SHP77 treated with DMSO at 0.1 percent for 48 hours (cell line): ENCODE data around the gene MICAL3.
"Not testable (repeated sequence)": the region's sequence is repeated elsewhere in the genome, so short reads cannot be mapped to it uniquely, and the experiment has no call there.

Experiments
- DNase-seq: peaks from one replicate; lab custom pipeline; 2025; lab: John Stamatoyannopoulos, UW

Gene MICAL3

GRCh38 chr22:17775781-17776465 lies 248.4 kb downstream of the MICAL3 start:
- DNase-seq = no peak

- DNase-seq = no peak
These were observed 249.3 kb downstream of the MICAL3 start for GRCh38 chr22:17774926-17775685.

- DNase-seq = no peak
These were observed 250.0 kb downstream of the MICAL3 start, which contains the start of gene BID for GRCh38 chr22:17774206-17774925. Gene BID (minus strand): TSS chr22:17774469. CDS start chr22:17750116, 24,353 bp downstream.

GRCh38 chr22:17773606-17774205 lies 250.7 kb downstream of the MICAL3 start:
- no peak for DNase-seq

GRCh38 chr22:17772958-17773605 lies 251.3 kb downstream of the MICAL3 start:
- no peak for DNase-seq

GRCh38 chr22:17772249-17772957 lies 252.0 kb downstream of the MICAL3 start:
- DNase-seq = no peak

GRCh38 chr22:17770180-17771077 lies 253.9 kb downstream of the MICAL3 start:
- DNase-seq = no peak

- DNase-seq = no peak
These were observed 254.7 kb downstream of the MICAL3 start for GRCh38 chr22:17769716-17770082.

- no peak for DNase-seq
These were observed 255.2 kb downstream of the MICAL3 start for GRCh38 chr22:17769013-17769715.

- no peak for DNase-seq
These were observed 256.9 kb downstream of the MICAL3 start for GRCh38 chr22:17767233-17768065.

GRCh38 chr22:17764852-17765251 lies 259.5 kb downstream of the MICAL3 start:
- DNase-seq = not testable (repeated sequence)

GRCh38 chr22:17764036-17764435 lies 260.3 kb downstream of the MICAL3 start:
- no peak for DNase-seq

- not testable (repeated sequence) for DNase-seq
These were observed 260.9 kb downstream of the MICAL3 start for GRCh38 chr22:17763442-17763841.

GRCh38 chr22:17761138-17761488 lies 263.2 kb downstream of the MICAL3 start:
- DNase-seq = no peak

GRCh38 chr22:17754233-17754925 lies 270.0 kb downstream of the MICAL3 start:
- DNase-seq = no peak

GRCh38 chr22:17753401-17753989 lies 270.9 kb downstream of the MICAL3 start:
- no peak for DNase-seq

- no peak for DNase-seq
These were observed 272.8 kb downstream of the MICAL3 start for GRCh38 chr22:17751596-17751995.
